GM21528 (cell line): Measurements from ENCODE around the gene TEX14.
"Not testable (repeated sequence)": the region's sequence is repeated elsewhere in the genome, so short reads cannot be mapped to it uniquely, and the experiment has no call there.

Experiments used
- ATAC-seq: cut with Tn5 transposase; IDR thresholded peaks from one replicate; pipeline ENCODE4 v1.9.1; 2021; ENCODE audit warnings: mild to moderate bottlenecking, moderate library complexity; ENCODE audit not compliant: unreplicated experiment, low FRiP score

Gene TEX14

DNA sequence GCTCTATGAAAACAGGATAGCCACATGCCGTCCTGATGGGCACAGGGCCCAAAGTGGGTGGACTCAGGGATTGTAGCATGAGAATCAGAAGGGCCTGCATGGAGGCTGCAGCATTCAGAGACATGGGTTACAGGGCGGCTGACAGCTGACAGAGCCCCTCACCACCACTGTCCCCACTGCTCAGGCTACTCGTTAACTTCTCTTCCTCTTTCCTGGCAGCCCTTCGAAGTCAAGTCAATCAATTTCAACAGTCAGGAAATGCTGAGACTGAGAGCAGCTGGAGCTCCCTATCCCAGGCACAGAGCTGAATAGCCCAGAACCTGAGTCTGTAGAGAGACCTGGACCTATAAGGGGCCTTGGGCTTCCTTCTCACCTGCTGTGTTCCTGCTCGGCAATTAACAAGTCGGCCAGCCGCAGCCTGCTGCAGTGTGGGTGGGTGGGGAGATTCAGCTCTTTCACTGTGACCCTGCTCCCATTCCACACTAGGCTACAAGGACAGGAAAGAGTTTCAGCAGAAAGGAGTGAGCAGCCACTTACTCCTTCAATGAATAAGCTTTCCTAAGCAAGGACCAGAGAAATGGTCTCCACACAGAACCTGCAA, 76.9 kb downstream of the TEX14 start:
- no peak for ATAC-seq

DNA sequence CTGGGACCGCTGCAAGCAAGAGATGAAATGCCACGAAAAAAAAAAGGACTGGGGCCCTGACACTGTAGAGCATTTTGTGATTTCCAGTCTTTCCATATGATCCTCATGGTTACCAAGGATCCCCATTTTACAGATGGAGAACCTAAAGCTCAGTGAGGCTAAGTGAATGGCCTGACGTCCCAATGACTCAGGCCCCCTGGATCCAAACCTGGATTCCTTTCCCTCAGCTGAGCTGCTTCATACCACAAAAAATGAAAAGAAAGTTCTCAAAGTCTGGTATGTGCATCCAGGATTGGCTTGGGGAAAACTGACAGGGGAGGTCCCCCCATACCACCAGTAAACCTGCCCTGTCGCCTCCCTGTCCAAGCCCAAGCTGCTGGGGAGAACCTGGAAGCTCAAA, 80.5 kb downstream of the TEX14 start:
- no peak for ATAC-seq

DNA sequence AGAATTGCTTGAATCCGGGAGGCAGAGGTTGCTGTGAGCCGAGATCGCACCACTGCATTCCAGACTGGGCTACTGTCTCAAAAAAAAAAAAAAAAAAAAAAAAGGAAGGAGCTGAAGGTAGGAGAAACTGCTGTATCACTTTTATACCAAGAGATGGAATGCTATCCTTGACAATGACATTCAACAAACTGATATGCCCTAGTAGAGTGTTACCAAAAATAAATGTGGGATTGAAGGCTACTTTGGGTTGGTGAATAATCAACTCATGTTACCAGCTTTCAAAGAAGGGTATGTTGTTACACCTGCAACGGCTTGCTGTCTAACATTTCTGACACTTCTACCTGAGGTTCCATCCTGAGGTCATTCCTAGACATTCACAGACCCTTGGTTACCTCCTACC, 84.9 kb downstream of the TEX14 start:
- ATAC-seq = no peak

GRCh38 chr17:58605986-58606385, 85.9 kb downstream of the TEX14 start:
- no peak for ATAC-seq

- no peak for ATAC-seq
Observed at GRCh38 chr17:58605470-58605869, 86.4 kb downstream of the TEX14 start.

GRCh38 chr17:58601976-58602375, 89.9 kb downstream of the TEX14 start:
- no peak for ATAC-seq

DNA sequence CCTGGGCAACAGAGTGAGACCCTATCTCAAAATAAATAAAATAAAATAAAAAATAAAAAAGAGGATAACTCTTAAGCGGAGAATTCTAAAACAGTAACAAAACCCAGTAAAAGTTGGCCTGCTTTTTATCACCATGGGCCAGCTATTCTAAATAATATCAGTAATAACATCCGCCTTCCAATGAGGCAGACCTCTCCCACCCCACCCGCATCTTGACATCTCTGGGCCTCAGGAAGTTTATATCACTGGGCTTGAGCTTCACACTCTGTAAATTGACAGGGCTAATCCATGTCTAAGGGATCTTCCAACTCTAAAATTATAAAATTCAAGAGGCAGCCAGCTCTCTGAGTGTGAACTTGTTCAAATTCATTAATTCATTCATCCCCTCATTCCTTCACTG, 94.5 kb downstream of the TEX14 start:
- no peak for ATAC-seq

GRCh38 chr17:58595194-58595792, 96.6 kb downstream of the TEX14 start:
- no peak for ATAC-seq

DNA sequence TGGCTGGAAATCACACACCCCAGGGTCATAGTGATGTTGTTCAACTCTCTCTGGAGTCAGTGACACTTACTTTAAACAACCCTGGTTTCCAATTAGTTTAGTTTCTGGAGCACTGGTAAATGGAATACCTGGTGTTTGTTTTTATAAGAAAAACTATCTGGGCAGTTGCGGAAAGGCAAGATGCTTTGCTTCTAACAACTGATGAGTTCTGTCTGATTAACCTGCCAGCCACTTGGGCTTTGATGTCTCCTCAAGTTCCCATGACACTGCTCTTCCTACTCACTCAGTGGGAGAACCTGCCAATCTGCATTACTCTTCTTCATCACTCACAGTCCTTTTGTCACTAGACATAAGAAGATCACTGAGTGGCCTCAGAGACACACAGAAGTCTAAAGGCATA, 98.7 kb downstream of the TEX14 start:
- no peak for ATAC-seq

DNA sequence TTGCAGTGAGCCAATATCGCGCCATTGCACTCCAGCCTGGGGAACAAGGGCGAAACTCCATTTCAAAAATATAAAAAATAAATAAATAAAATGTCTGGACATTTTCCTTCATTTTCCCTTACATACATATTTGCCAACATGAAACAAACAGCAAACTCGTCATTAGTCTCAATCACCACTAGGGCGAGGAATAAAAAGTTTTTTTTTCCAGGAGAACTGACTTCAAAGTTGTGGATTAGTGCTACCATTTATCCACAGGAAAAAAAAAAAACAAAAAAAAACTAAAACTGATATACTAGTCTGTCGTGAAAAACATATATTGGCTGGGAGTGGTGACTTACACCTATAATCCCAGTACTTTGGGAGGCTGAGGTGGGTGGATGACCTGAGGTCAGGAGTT, 100.4 kb downstream of the TEX14 start:
- ATAC-seq = no peak

DNA sequence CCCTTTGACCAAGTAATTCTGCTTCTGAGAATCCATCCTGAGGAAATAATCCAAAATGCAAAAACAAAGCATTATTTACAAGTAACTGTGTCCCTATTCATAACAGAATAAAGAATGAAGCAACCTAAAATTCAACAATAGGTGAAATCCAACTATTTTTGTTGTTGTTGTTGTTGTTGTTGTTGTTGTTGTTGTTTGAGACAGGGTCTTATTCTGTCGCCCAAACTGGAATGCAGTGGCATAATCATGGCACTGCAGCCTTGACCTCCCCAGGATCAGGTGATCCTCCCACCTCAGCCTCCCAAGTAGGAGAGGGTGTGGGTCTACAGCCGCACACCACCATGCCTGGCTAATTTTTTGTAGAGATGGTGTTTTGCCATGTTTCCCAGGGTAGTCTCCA, 101.5 kb downstream of the TEX14 start:
- ATAC-seq = no peak

GRCh38 chr17:58587713-58588117, 104.1 kb downstream of the TEX14 start:
- ATAC-seq = no peak

DNA sequence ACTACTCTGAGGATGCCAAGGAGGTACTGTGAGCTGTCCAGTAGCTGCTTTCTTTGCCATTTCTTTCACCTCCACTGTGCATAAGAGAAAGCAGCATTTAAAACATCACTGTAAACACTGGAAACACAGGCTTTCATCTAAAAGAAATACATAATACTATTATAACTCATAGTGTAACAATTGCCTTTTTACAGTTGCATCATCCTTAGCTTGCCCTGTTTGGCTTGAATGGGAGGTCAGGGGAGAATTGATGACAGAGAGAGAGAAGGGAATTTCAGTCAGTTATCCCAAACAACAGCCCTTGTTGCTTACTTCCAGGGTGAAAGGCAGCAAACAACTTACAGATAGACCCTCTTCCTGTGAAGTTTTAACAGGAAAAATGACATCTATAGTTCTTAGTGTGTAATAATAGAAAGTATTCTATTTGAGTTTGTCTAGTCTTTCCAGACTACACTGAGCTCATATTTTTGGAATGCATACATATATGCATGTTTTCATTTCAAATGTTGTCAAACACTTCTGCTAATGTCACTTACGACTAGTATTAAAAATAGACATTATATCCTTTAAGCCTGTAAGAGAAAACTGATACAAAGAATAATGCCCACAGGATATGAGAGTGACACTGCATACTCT, 105.7 kb downstream of the TEX14 start:
- no peak for ATAC-seq

DNA sequence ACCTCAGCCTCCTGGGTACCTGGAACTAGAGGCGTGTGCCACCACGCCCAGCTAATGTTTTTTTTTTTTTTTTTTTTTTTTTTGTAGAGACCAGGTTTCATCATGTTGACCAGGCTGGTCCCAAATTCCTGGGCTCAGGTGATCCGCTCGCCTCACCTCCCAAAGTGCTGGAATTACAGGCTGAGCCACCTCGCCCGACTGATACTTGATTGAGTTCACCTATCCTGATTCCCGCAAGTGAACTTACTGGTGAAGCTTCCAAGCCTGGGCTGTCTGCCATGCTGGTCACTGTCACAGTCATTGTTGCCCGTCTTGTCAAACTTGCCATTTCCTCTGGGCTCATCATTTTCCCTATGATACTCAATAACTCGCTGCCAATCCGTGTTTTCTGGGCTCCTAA, 106.3 kb downstream of the TEX14 start:
- no peak for ATAC-seq

GRCh38 chr17:58583486-58583885, 108.4 kb downstream of the TEX14 start:
- no peak for ATAC-seq

- ATAC-seq = not testable (repeated sequence)
Observed at GRCh38 chr17:58582718-58583117, 109.1 kb downstream of the TEX14 start.

DNA sequence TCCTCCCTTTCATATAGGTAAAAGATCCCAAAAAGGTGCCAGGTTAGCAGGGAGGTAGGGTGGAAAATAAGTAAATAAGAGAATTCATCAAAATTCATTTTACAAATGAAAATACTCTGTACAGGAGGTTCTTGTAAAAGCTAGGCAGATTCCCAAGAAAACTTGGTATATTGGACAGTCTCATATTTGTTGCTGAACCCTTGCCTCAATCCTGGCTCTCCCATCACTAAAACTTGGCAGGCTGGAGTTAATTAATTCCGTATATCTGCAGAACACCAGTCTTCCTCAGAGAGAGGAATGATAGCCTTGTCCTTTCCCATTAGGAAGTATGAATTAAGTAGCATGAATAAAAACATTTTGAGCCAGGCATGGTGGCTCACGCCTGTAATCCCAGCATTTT, 111.2 kb downstream of the TEX14 start:
- no peak for ATAC-seq

GRCh38 chr17:58577696-58578095, 114.1 kb downstream of the TEX14 start:
- ATAC-seq = no peak

- ATAC-seq = no peak
Observed at GRCh38 chr17:58576679-58577367, 115.0 kb downstream of the TEX14 start.

GRCh38 chr17:58575511-58575910, 116.3 kb downstream of the TEX14 start:
- no peak for ATAC-seq

GRCh38 chr17:58574025-58574424, 117.8 kb downstream of the TEX14 start:
- no peak for ATAC-seq

GRCh38 chr17:58572846-58573245, 119.0 kb downstream of the TEX14 start:
- ATAC-seq = no peak
